Measurements from ENCODE around the gene SPACA7. TPM values are rescaled to one million over a fixed set of nuclear protein-coding genes. Genes with fewer than 3 reads are reported as not detected.

Gene SPACA7
- total RNA-seq, 1 donor from 2014 or later = not detected

DNA sequence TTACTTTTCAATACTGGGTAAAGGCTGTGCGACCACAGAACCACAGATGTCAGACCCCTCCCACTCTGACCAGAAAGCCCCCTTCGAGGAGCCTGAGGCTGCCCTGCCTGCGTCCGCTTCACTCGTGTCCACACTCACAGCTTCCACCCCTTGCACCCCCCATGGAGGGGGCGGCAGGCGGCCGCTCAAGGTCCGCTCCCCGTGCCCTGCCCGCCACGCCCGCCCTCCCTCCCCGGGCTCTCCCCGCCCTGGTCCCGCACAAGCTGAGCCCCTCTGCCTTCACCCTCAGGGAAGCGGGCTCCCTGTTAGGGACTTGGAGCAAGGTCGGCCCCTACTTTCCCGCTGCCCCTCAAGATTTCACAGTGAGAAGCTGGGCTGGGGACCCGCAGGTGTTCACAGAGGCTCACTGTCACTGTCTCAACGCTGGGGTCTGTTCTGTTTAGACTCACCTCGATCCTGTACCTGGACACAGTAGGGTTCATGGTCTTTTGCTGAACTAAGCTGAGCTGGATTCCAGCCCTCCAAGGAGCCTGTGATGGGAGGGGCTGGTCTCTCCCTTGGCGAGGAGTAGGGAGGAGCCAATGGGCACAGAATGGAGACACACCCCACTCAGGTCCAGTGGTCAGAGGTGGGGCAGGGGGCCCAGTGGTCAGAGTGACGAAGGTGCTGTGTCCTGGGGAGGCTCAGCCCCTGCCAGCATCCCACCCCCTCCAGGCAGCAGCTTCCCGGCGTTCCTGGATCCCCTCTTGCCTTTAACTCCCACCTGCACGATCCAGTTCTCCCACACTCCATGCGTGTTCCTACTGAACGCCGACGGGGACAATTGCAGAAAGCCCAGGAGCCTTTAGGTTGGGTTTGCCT, 69.5 kb downstream of the SPACA7 start:
- TF ChIP-seq, protein P1, sequence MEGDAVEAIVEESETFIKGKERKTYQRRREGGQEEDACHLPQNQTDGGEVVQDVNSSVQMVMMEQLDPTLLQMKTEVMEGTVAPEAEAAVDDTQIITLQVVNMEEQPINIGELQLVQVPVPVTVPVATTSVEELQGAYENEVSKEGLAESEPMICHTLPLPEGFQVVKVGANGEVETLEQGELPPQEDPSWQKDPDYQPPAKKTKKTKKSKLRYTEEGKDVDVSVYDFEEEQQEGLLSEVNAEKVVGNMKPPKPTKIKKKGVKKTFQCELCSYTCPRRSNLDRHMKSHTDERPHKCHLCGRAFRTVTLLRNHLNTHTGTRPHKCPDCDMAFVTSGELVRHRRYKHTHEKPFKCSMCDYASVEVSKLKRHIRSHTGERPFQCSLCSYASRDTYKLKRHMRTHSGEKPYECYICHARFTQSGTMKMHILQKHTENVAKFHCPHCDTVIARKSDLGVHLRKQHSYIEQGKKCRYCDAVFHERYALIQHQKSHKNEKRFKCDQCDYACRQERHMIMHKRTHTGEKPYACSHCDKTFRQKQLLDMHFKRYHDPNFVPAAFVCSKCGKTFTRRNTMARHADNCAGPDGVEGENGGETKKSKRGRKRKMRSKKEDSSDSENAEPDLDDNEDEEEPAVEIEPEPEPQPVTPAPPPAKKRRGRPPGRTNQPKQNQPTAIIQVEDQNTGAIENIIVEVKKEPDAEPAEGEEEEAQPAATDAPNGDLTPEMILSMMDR (IDR thresholded peaks at IDR 0.05) = no peak
- Mint-ChIP-seq H3K4me1 (ENCODE audit: unreplicated experiment) (no peaks in the 10 kb centered on the region), H3K27ac (ENCODE audit: unreplicated experiment) (no peak overlapping the region), H3K27me3 (ENCODE audit: unreplicated experiment) (no peaks in the 10 kb centered on the region), H3K9me3 (ENCODE audit: unreplicated experiment) (no peaks in the 10 kb centered on the region), H3K36me3 (ENCODE audit: unreplicated experiment) (no peaks in the 10 kb centered on the region), H3K4me3 (ENCODE audit: unreplicated experiment) (no peak overlapping the region)
- DNase-seq (ENCODE audit: extremely low spot score, unreplicated experiment) = peak; percentile 76

DNA sequence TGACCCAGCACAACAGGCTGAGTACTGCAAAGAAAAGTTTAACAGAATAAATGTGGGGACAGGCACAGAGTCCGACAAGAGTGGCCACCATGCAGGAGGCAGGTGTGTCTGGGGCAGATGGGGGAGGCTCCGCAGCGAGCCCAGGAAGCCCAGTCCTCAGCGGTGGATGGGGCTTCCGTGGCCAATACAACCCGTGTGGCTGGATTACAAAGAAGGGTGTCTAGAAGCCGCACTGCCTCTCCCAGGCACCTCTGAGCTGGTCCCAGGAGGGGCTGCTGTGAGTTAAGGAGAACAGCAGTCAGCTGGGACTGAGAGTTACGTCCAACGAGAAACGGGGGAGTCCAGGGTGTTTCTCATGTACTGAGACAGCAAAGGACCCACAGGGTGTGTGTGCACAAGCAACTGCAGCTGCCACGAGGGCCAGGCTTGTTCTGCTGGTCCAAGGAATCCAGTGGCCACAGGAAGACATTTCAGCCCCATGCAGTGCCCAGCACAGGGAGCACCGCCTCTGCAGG, 70.2 kb downstream of the SPACA7 start:
- H3K4me1 Mint-ChIP-seq (ENCODE audit: unreplicated experiment) = peaks cover 4% of the 10 kb centered on the region
- TF ChIP-seq, protein P1 (IDR thresholded peaks at IDR 0.05) = no peak
- H3K27ac Mint-ChIP-seq (ENCODE audit: unreplicated experiment) = no peak overlapping the region
- no peak overlapping the region for H3K4me3 Mint-ChIP-seq (ENCODE audit: unreplicated experiment)
- H3K9me3 Mint-ChIP-seq (ENCODE audit: unreplicated experiment) = no peaks in the 10 kb centered on the region
- no peaks in the 10 kb centered on the region for H3K36me3 Mint-ChIP-seq (ENCODE audit: unreplicated experiment)
- peaks cover 5% of the 10 kb centered on the region for H3K27me3 Mint-ChIP-seq (ENCODE audit: unreplicated experiment)
- DNase-seq (ENCODE audit: extremely low spot score, unreplicated experiment) = peak; percentile 75

DNA sequence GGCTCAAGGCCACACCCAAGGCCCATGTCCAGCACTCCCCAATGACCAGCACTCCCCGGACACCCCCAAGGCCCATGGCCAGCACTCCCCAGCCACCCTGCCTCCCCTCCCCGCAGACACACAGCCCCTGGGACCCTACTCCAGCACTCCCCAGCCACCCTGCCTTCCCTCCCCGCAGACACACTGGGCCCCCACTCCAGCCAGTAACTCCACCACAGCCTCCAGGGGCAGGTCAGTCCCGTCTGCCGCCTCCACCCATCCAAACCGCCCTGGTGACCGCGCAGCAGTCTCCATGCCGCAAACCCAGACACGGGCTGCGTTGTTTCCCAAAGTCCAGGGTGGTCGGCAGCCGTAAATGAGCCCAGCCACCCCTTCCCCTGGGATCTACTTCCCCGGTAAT, 70.7 kb downstream of the SPACA7 start:
- H3K4me1 Mint-ChIP-seq (ENCODE audit: unreplicated experiment) = peaks cover 4% of the 10 kb centered on the region
- H3K36me3 Mint-ChIP-seq (ENCODE audit: unreplicated experiment) = no peaks in the 10 kb centered on the region
- H3K27me3 Mint-ChIP-seq (ENCODE audit: unreplicated experiment) = peaks cover 5% of the 10 kb centered on the region
- DNase-seq (ENCODE audit: extremely low spot score, unreplicated experiment) = no peak
- H3K4me3 Mint-ChIP-seq (ENCODE audit: unreplicated experiment) = no peak overlapping the region
- H3K9me3 Mint-ChIP-seq (ENCODE audit: unreplicated experiment) = no peaks in the 10 kb centered on the region
- no peak overlapping the region for H3K27ac Mint-ChIP-seq (ENCODE audit: unreplicated experiment)
- TF ChIP-seq, protein P1 (IDR thresholded peaks at IDR 0.05) = no peak

DNA sequence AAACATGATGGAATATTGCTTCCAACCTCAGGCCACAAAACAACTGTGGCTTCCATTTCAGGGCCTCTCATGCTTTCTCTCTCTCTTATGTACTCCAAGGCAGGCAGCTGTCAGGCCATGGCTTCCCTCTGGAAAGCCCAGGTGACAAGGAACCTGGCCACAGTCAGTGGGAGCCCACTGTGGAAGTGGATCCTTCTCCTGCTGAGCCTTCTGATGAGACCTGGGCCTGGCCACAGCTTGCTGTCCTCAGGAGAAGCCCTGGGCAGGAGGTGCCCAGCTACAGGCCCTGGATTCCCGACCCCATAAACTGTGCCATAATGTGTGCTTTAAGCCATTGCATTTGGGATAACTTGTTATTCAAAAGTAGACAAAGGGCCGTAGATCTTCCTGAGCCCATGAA, 71.2 kb downstream of the SPACA7 start:
- Mint-ChIP-seq H3K4me3 (ENCODE audit: unreplicated experiment) (no peak overlapping the region), H3K9me3 (ENCODE audit: unreplicated experiment) (no peaks in the 10 kb centered on the region), H3K36me3 (ENCODE audit: unreplicated experiment) (no peaks in the 10 kb centered on the region), H3K27ac (ENCODE audit: unreplicated experiment) (no peak overlapping the region), H3K4me1 (ENCODE audit: unreplicated experiment) (peaks cover 4% of the 10 kb centered on the region), H3K27me3 (ENCODE audit: unreplicated experiment) (peaks cover 5% of the 10 kb centered on the region)
- peak; percentile 60 for DNase-seq (ENCODE audit: extremely low spot score, unreplicated experiment)
- TF ChIP-seq, protein P1 (IDR thresholded peaks at IDR 0.05) = no peak
